CD4-positive, alpha-beta T cell treated with Interleukin-10 for 1 hour (primary cell): ENCODE measurements around the gene AGRN.

ENCODE experiments used
- DNase-seq: peaks from one replicate; pipeline ENCODE4 v3.0.0-alpha.2; 2020

AGRN gene

DNA sequence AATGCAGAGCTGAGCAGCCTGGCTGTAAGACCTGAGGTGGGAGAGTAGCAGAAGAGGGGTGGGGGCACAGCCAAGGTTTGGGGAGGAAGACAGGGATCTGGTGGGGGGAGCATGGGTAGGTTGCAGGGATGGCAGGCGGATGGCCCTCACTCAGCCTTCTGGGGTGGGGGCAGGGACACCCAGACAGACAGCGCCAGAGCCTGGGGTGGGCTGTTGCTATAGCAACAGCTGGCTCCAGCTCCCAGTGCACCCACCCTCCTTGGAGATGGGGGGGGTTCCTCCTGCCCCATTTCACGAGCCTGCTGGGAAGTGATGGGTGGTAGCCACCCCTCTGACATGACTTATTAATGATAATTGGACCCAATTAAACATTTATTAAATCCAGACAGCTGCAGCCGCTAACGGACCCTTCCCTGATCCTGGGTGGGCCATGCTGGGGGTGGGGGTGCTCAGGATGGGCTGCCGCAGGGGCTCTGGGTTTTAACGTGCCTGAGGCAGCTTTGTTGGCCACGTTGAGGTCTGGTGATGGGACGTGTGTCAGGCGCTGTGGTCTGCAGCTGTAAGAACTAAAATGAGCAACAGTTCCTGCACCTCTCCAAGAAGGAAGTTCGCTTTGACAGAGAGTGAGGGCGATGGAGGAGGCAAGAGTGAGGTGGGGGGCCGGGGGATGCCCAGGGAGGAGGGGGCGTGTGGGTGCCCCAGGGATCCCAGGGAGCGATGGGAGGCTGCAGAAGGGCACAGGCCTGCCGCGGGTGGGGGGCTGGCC is 19.4 kb downstream of the AGRN start:
- DNase-seq: no peak

DNA sequence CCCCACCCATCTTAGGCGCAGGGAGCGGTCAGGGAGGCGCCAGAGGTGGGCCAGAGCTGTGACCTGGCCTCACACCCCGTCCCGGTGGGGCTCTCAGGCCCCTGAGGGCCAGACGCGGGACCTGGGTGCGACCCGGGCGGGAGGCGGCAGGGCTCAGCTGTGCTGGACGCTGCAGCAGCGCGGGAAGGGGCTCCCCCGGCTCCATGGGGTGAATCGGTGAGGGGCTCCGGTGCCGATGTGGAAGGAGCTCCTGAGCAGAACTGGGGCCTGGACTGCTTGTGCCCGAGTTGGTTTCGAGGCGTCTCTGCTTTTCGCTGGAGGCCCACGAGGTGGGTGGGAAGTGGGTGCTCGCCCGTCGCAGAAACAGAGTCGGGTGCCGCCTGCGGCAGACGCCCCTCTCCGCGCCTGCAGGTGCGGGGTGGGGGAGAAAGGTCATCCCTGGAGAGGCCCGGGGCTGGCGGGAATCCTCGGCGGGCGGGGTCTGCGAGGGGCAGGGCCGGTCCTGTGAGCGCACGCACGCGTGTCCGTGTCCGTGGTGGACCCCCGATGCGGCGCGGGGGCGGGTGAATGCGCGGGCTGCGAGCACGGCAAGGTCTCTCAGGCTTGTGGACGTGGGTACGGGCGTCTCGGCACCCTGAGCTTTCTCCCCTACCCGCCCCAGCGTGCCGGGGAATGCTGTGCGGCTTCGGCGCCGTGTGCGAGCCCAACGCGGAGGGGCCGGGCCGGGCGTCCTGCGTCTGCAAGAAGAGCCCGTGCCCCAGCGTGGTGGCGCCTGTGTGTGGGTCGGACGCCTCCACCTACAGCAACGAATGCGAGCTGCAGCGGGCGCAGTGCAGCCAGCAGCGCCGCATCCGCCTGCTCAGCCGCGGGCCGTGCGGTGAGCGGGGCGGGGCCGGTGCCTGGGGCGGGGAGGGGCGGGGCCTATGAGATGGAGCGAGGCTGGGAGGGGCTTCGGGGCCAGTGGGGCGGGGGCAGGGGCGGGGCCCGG is 20.4 kb downstream of the AGRN start:
- peak; percentile 83 for DNase-seq

DNA sequence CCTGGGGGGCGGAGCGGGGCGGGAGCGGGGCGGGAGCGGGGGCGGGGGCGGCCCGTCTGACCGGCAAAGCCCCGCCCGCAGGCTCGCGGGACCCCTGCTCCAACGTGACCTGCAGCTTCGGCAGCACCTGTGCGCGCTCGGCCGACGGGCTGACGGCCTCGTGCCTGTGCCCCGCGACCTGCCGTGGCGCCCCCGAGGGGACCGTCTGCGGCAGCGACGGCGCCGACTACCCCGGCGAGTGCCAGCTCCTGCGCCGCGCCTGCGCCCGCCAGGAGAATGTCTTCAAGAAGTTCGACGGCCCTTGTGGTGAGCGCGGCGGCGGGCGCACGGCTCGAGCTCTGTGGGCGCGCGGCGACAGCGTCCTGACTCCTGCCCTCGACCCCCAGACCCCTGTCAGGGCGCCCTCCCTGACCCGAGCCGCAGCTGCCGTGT is 21.2 kb downstream of the AGRN start:
- no peak for DNase-seq

DNA sequence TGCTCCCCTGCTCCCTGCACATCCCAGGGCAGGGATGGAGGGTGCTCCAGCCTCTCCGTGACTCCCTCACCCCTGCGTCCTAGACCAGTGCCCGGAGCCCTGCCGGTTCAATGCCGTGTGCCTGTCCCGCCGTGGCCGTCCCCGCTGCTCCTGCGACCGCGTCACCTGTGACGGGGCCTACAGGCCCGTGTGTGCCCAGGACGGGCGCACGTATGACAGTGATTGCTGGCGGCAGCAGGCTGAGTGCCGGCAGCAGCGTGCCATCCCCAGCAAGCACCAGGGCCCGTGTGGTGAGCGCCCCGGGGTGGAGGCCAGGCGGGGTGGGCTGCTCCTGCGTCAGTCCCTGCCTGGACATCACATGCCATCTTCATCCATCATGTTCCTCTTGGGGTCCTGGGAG is 22.0 kb downstream of the AGRN start:
- no peak for DNase-seq

DNA sequence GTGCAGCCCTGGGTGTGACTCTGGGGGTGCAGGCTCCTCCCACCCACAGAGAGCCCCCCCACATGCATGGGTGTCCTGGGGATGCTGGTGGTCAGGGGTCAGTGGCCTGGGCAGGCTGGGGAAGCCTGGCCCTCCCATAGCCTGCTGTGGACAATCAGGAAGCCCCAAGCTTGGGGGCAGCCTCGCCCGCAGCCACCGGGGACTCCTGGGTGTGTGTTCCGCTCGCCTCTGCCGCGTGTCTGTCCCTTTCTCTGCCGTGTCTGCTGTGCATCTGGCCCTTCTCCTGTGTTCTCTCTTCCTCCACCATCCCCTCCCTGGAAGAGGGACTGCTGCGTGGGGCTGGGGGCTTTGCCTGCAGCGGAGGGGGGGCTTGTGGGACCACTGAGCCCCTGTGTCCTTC is 22.9 kb downstream of the AGRN start:
- no peak for DNase-seq

DNA sequence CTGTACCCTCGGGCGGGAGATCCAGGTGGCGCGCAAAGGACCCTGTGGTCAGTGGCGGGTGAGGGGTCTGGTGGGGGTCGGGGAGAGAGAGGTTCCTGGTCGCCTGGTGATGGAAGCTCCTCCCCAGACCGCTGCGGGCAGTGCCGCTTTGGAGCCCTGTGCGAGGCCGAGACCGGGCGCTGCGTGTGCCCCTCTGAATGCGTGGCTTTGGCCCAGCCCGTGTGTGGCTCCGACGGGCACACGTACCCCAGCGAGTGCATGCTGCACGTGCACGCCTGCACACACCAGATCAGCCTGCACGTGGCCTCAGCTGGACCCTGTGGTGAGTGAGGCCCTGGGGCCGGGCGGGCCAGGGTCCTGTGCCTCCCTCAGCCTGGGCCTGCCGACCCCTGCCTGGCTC is 23.5 kb downstream of the AGRN start:
- no peak for DNase-seq

DNA sequence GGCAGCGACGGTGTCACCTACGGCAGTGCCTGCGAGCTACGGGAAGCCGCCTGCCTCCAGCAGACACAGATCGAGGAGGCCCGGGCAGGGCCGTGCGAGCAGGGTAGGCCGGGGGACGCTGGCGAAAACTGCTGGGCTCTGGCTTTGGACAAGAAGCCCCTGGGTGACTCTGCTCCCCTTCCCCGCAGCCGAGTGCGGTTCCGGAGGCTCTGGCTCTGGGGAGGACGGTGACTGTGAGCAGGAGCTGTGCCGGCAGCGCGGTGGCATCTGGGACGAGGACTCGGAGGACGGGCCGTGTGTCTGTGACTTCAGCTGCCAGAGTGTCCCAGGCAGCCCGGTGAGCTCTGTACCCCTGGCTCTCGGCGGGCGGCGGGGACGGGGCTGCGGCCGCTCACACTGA is 24.0 kb downstream of the AGRN start:
- DNase-seq: no peak

DNA sequence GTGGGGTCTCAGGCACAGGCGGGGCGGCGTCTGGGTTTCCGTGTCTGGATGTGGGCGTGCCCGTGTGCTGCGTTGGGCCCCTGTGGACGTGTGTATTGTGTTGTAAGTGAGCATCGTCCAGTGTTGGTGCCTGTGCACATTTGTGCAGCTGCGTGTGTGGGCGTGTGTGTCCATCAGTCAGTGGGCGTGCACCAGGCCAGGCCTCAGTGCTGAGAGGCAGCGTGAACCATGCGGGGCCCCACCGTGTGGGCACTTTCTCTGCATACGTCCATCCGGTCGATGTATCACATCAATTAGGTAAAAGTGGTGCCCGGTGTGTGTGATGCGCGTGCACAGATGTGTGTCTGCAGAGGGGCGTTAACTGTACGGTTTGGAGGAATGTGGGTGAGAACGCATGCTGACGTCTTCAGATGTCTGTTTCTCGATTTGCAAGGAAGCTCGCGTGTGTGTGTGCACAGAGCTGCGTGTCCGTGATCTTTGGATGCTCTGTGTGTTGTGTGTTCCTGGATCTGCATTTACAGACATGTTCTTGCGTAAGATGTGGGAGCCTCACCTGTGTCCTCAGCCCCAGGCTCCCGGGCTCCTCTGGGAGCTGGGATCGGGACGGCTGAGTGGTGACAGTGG is 24.6 kb downstream of the AGRN start:
- DNase-seq: no peak

DNA sequence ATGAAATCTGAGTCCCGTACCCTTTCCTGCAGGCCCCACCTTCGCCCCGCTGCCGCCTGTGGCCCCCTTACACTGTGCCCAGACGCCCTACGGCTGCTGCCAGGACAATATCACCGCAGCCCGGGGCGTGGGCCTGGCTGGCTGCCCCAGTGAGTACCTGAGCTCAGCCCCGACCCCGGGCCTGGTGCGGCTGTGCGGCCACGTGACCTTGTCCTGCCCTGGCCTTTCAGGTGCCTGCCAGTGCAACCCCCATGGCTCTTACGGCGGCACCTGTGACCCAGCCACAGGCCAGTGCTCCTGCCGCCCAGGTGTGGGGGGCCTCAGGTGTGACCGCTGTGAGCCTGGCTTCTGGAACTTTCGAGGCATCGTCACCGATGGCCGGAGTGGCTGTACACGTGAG is 25.2 kb downstream of the AGRN start:
- no peak for DNase-seq

DNA sequence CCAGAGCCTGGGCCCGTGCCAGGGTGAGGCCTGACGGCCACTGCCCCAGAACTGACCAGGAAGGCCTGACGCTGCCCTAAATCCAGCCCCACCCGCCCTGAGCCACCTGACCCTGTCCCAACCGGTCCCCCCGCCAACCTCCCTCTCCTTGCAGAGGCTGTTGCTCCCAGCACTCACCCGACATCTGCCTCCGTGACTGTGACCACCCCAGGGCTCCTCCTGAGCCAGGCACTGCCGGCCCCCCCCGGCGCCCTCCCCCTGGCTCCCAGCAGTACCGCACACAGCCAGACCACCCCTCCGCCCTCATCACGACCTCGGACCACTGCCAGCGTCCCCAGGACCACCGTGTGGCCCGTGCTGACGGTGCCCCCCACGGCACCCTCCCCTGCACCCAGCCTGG is 26.3 kb downstream of the AGRN start:
- DNase-seq: no peak

DNA sequence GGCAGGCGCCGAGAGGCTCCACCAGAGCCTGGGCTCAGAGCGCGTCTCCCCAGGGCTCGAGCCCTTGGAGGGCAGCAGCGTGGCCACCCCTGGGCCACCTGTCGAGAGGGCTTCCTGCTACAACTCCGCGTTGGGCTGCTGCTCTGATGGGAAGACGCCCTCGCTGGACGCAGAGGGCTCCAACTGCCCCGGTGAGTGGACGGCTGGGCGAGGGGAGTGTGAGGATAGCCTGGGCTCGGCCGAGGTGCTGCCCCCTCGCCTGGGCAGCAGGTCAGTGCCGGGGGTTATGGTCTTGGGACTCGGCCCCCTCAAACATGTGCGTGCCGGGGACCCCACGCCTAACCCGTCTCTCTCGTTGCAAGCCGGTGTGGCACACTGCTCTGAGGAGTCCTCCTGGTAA is 26.8 kb downstream of the AGRN start:
- DNase-seq: no peak

DNA sequence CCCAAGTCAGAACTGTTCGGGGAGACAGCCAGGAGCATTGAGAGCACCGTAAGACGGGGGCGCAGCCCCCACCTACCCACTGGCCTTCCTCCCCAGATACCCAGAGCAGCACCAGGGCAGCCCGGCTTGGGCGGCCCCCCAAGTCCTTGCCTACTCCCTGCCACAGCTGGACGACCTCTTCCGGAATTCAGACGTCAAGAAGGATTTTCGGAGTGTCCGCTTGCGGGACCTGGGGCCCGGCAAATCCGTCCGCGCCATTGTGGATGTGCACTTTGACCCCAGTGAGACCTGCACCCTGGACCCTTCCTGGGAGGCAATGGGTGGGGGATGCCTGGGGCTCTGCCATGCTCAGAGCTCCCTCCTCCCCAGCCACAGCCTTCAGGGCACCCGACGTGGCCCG is 27.5 kb downstream of the AGRN start:
- DNase-seq: no peak

DNA sequence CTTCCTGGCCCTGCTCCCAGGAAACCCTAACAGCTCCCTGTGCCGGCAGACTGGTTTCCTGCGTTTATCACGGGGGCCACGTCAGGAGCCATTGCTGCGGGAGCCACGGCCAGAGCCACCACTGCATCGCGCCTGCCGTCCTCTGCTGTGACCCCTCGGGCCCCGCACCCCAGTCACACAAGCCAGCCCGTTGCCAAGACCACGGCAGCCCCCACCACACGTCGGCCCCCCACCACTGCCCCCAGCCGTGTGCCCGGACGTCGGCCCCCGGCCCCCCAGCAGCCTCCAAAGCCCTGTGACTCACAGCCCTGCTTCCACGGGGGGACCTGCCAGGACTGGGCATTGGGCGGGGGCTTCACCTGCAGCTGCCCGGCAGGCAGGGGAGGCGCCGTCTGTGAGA is 28.0 kb downstream of the AGRN start:
- no peak for DNase-seq

DNA sequence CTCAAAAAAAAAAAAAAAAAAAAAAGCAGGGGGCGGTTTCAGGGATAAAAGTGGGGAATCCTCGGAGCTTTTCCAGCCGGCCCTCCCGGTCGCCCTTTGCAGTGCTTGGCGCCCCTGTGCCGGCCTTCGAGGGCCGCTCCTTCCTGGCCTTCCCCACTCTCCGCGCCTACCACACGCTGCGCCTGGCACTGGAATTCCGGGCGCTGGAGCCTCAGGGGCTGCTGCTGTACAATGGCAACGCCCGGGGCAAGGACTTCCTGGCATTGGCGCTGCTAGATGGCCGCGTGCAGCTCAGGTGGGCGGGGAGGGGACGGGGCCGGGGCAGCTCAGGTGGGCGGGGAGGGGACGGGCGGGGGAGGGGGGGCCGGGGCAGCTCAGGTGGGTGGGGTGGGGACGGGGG is 28.8 kb downstream of the AGRN start:
- no peak for DNase-seq

DNA sequence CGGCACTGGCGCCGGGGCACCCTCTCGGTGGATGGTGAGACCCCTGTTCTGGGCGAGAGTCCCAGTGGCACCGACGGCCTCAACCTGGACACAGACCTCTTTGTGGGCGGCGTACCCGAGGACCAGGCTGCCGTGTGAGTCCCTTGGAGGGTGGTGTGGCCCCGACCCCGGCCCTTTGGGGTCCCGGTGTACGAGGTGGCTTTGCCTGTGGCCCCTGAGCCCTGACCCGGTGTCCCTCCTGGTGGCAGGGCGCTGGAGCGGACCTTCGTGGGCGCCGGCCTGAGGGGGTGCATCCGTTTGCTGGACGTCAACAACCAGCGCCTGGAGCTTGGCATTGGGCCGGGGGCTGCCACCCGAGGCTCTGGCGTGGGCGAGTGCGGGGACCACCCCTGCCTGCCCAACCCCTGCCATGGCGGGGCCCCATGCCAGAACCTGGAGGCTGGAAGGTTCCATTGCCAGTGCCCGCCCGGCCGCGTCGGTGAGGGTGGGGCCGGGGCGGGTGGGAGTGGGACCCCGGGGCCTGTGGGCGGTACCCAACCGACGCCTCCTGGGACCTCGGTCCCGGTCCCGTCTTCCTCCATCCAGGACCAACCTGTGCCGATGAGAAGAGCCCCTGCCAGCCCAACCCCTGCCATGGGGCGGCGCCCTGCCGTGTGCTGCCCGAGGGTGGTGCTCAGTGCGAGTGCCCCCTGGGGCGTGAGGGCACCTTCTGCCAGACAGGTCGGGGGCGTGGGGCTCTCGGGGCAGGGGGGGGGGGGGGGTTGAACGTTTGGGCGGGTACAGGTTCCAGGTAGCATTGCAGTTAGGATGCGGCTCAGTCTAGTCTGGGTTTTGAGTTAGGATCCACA is 29.6 kb downstream of the AGRN start:
- no peak for DNase-seq

DNA sequence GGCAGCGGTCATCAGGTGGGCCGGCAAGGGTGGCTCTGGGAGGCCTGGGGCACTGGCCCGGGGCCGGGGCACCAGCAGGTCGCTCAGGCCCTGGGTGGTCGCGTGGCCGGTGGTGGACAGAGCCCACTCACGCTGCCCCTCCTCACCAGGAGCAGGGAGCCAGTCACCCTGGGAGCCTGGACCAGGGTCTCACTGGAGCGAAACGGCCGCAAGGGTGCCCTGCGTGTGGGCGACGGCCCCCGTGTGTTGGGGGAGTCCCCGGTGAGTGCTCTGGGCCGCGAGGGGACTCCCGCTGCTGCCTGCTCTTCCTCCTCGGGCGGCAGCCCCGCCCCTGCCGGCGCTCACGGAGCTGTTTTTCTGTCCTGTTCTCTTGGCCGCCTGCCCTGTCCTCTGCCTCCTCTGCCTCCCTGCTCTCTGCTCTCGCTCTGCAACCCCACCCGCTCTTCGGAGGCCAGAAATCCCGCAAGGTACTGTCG is 30.7 kb downstream of the AGRN start:
- DNase-seq: no peak

DNA sequence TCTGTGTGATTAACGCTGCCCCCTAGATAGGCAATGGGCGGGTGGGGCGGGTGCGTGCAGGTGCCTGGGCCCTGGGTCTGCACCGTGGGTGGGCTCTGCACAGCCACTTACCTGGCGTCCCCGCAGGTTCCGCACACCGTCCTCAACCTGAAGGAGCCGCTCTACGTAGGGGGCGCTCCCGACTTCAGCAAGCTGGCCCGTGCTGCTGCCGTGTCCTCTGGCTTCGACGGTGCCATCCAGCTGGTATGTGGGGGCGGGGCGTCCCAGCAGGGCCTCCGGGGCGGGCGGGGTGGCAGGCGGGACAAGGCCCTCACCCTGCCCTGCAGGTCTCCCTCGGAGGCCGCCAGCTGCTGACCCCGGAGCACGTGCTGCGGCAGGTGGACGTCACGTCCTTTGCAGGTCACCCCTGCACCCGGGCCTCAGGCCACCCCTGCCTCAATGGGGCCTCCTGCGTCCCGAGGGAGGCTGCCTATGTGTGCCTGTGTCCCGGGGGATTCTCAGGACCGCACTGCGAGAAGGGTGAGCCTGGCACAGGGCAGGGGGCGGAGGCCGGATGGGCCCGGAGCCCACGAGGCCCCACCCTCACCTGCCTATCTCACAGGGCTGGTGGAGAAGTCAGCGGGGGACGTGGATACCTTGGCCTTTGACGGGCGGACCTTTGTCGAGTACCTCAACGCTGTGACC is 31.3 kb downstream of the AGRN start:
- DNase-seq: no peak

DNA sequence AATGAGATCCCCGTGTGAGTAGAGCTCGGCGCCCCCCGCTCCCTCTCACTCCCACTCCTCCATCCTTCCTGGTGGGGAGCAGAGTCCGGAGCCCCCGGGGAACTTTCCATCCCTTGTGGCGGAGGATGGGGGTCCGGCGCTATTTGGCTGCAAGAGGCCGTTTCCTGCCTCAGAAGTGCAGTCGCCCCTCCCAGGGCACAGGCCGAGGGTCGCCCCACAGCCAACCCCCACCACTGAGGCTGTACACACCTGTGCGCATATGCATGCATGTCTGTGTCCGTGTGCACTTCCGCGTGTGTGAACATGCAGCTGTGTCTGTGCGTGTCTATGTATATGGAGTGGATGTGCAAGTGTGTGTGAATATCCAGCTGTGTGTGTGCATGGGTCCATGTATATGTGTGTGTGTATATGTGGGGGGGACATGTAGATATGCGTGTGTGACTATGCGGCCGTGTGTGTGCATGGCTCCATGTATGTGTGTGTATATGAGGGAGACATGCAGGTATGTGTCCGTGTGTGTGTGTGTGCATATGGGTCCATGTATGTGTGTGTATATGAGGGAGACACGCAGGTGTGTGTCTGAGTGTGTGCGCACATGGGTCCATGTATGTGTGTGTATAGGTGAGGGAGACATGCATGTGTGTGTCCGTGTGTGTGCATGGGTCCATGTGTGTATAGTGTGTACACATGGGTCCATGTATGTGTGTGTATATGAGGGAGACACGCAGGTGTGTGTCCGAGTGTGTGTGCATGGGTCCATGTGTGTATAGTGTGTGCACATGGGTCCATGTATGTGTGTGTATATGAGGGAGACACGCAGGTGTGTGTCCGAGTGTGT is 32.3 kb downstream of the AGRN start:
- DNase-seq: no peak

DNA sequence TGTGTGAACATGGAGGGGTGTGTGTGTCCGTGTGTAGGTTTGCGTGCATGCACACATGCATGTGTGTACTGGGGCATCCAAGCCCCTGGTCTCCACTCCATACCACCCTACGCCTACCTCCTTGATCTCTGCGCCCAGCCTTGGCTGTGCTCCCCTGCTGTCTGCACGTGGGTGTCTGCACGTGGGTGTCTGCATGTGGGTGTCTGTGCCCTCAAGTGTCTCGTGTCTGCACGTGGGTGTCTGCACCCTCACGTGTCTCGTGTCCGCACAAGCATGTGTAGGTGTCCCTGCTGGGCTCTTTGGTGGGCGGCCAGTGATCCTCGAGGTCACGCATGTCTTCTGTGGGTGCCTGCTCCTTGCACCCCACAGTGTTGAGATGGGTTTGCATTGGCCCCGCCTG is 33.1 kb downstream of the AGRN start:
- no peak for DNase-seq

DNA sequence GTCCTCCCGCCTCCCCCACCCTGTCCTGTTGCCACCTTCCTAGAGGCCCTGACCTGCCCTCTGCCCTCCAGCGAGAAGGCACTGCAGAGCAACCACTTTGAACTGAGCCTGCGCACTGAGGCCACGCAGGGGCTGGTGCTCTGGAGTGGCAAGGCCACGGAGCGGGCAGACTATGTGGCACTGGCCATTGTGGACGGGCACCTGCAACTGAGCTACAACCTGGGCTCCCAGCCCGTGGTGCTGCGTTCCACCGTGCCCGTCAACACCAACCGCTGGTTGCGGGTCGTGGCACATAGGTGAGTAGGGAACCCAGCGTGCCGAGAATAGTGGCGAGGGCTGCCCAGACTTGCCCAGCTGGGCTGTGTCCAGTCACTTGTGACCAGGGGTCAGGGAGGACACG is 33.8 kb downstream of the AGRN start:
- no peak for DNase-seq

DNA sequence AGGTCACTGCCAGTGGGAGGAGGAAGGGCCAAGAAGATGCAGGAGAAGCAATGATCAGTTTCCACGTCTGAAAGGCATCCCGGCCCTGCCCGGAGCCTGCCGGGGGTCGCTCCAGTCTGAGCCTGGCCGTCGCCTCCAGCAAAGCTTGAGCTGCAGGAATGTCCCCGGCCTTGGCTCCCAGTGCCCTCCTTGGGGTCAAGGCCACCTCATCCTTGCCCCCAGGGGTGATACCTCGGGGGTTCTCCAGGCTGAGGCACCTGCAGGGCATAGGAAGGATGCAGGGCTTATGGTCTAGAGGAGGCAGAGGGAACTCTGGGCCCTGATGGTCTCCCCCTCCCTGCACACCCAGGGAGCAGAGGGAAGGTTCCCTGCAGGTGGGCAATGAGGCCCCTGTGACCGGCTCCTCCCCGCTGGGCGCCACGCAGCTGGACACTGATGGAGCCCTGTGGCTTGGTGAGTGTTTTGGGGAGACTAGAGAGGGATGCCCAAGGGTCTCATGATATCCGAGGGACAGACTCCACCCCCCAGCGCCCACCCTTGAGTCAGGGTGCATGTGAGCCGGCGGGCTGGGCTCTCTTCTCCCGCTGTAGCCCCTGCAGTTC is 34.3 kb downstream of the AGRN start:
- no peak for DNase-seq
